ENCODE measurements around the gene THTPA. TPM values are rescaled to one million over a fixed set of nuclear protein-coding genes. Genes with fewer than 3 reads are reported as not detected.

Gene THTPA
- total and polyA plus RNA-seq, 2 of the 4 experiments (the other 2 are of a cell fraction): 5.0 to 9.2 TPM

Other genes with a start within 250 kb of the THTPA start
- 14.5 and 16.9 TPM in 2 replicates for gene BCL2L2, start 249.4 kb upstream of the THTPA start, total RNA-seq (2012; rRNA removed)
- gene BCL2L2, start 249.4 kb upstream of the THTPA start, polyA plus RNA-seq (2012; rRNA removed): 30.6 and 40.9 TPM in 2 replicates
- 74.4 and 104 TPM in 2 replicates for gene PABPN1, start 234.8 kb upstream of the THTPA start, total RNA-seq (2012; rRNA removed)
- gene PABPN1, start 234.8 kb upstream of the THTPA start, polyA plus RNA-seq (2012; rRNA removed): 192 and 211 TPM in 2 replicates
- gene SLC22A17, start 203.4 kb upstream of the THTPA start, total RNA-seq (2012; rRNA removed): 6.4 and 6.6 TPM in 2 replicates
- gene SLC22A17, start 203.4 kb upstream of the THTPA start, polyA plus RNA-seq (2012; rRNA removed): 35.6 and 36.0 TPM in 2 replicates
- gene EFS, start 191.1 kb upstream of the THTPA start, total RNA-seq (2012; rRNA removed): 2.2 and 2.5 TPM in 2 replicates
- gene EFS, start 191.1 kb upstream of the THTPA start, polyA plus RNA-seq (2012; rRNA removed): 11.6 and 13.3 TPM in 2 replicates
- not detected in 2 replicates for gene IL25, start 183.5 kb upstream of the THTPA start, total RNA-seq (2012; rRNA removed)
- gene IL25, start 183.5 kb upstream of the THTPA start, polyA plus RNA-seq (2012; rRNA removed): not detected in 2 replicates
- not detected in 2 replicates for gene CMTM5, start 179.2 kb upstream of the THTPA start, total RNA-seq (2012; rRNA removed)
- 0.07 and 0.11 TPM in 2 replicates for gene CMTM5, start 179.2 kb upstream of the THTPA start, polyA plus RNA-seq (2012; rRNA removed)
- gene MYH6, start 148.0 kb upstream of the THTPA start, total RNA-seq (2012; rRNA removed): not detected in 2 replicates
- gene MYH6, start 148.0 kb upstream of the THTPA start, polyA plus RNA-seq (2012; rRNA removed): not detected in 2 replicates
- not detected in 2 replicates for gene MYH7, start 120.6 kb upstream of the THTPA start, total RNA-seq (2012; rRNA removed)
- gene MYH7, start 120.6 kb upstream of the THTPA start, polyA plus RNA-seq (2012; rRNA removed): not detected in 2 replicates
- gene NGDN, start 86.6 kb upstream of the THTPA start, total RNA-seq (2012; rRNA removed): 49.8 and 50.0 TPM in 2 replicates
- gene NGDN, start 86.6 kb upstream of the THTPA start, polyA plus RNA-seq (2012; rRNA removed): 43.6 and 48.1 TPM in 2 replicates
- gene ZFHX2, start 4.5 kb upstream of the THTPA start, total RNA-seq (2012; rRNA removed): under 0.01 and 0.18 TPM in 2 replicates
- gene ZFHX2, start 4.5 kb upstream of the THTPA start, polyA plus RNA-seq (2012; rRNA removed): 0.53 and 0.67 TPM in 2 replicates
- 2.2 and 2.9 TPM in 2 replicates for gene AP1G2, start 11.5 kb downstream of the THTPA start, total RNA-seq (2012; rRNA removed)
- 19.2 and 19.7 TPM in 2 replicates for gene AP1G2, start 11.5 kb downstream of the THTPA start, polyA plus RNA-seq (2012; rRNA removed)
- not detected in 2 replicates for gene JPH4, start 22.5 kb downstream of the THTPA start, total RNA-seq (2012; rRNA removed)
- gene JPH4, start 22.5 kb downstream of the THTPA start, polyA plus RNA-seq (2012; rRNA removed): not detected in 2 replicates
- under 0.01 and 0.18 TPM in 2 replicates for gene DHRS2, start 80.1 kb downstream of the THTPA start, total RNA-seq (2012; rRNA removed)
- gene DHRS2, start 80.1 kb downstream of the THTPA start, polyA plus RNA-seq (2012; rRNA removed): 0.12 and 0.26 TPM in 2 replicates

Data from IMR-90 (cell line).